Activated T-helper 2 cell treated with anti-CD3 and anti-CD28 coated beads, Interferon-gamma antibody, Interleukin-2, Interleukin-4, amounts not matched to agents 10 μg/mL and 5 μg/mL and 100 μg/mL, durations not matched to agents 14 hours and 24 hours and 36 hours (primary cell): ENCODE measurements around the gene ZNF683. TPM values are rescaled to one million over a fixed set of nuclear protein-coding genes. Genes with fewer than 3 reads are reported as not detected.
"Not testable (repeated sequence)": the region's sequence is repeated elsewhere in the genome, so short reads cannot be mapped to it uniquely, and the experiment has no call there.

Experiments
- DNase-seq: peaks from one replicate; pipeline ENCODE4 v3.0.0; 2021; ENCODE audit warnings: low spot score
- H3K27ac Mint-ChIP-seq: one replicate; pipeline ENCODE4 v1.8.0; 2021; ENCODE audit warnings: mixed read lengths
- H3K27me3 Mint-ChIP-seq: one replicate; pipeline ENCODE4 v1.8.0; 2021; ENCODE audit warnings: low read depth, mixed read lengths
- H3K36me3 Mint-ChIP-seq: one replicate; pipeline ENCODE4 v1.8.0; 2021; ENCODE audit warnings: low read depth, mixed read lengths
- H3K4me1 Mint-ChIP-seq: one replicate; pipeline ENCODE4 v1.8.0; 2021; ENCODE audit warnings: low read depth, mixed read lengths
- H3K4me3 Mint-ChIP-seq: one replicate; pipeline ENCODE4 v1.8.0; 2021; ENCODE audit warnings: low read depth, mild to moderate bottlenecking, moderate library complexity, mixed read lengths
- H3K9me3 Mint-ChIP-seq: one replicate; pipeline ENCODE4 v1.8.0; 2021; ENCODE audit warnings: mixed read lengths
- intact Hi-C: fragments of 100-400 bp; cut with micrococcal nuclease; formaldehyde crosslinking; loops from one replicate; pipeline ENCODE4 v1.15.1; 2023
- total RNA-seq: library from RNA; stranded (reverse); gene quantifications from 2 replicates; pipeline ENCODE4 v1.2.3, GENCODE V29; 2022

ZNF683 gene
- total RNA-seq, 1 donor from 2014 or later: not detected

DNA sequence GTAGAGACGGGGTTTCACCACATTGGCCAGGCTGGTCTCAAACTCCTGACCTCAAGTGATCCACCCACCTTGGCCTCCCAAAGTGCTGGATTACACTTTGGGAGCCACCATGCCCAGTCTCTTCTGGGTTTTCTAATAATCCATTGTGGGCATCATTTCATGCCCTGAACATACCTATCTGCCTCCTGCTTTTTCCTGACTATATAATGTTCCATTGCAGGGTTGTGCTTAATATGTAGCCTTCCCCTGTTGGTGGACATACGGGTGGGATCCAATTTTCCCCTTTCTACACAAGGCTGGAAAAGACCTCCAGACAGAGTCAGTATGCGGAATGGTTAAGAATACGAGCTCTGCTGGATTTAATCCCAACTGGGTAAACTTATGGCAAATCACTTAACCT is 3.5 kb upstream of the ZNF683 start:
- intact Hi-C loops: loop anchor here (5.0 kb wide), 2 partner anchors 59 to 99 kb away; partner anchors contain the start of gene CD52
- Mint-ChIP-seq H3K27me3 (no peaks in the 10 kb centered on the region), H3K4me3 (no peak overlapping the region), H3K4me1 (peaks cover 66% of the 10 kb centered on the region), H3K9me3 (peaks cover 4% of the 10 kb centered on the region), H3K27ac (no peak overlapping the region), H3K36me3 (peaks cover under 1% of the 10 kb centered on the region)
- DNase-seq: no peak

DNA sequence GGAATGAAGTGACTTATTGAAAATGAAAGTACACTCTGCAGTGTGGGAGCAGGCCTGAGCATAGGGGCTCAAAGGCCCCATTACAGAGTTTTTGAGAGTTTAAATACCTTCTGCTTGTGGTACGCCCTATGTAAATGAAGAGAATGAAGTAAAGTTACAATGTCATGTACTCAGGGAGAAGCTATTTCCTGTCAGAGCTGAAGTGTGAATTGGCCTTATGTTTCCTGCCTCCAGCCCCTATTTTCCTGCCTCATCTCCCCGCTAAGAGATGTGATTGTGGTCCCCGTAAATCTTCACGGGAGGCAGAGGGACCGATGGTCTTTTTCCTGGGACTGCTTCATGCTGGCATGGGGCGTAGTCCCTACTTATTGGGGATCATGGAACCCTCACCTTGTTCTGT is 2.5 kb upstream of the ZNF683 start:
- intact Hi-C loops: loop anchor here (5.0 kb wide), 2 partner anchors 58 to 98 kb away; partner anchors contain the start of gene CD52
- peak overlapping the region; percentile 58 for H3K27ac Mint-ChIP-seq
- no peaks in the 10 kb centered on the region for H3K27me3 Mint-ChIP-seq
- H3K4me3 Mint-ChIP-seq: no peak overlapping the region
- DNase-seq: no peak
- peaks cover 5% of the 10 kb centered on the region for H3K36me3 Mint-ChIP-seq
- peaks cover 70% of the 10 kb centered on the region for H3K4me1 Mint-ChIP-seq
- H3K9me3 Mint-ChIP-seq: peaks cover 9% of the 10 kb centered on the region

DNA sequence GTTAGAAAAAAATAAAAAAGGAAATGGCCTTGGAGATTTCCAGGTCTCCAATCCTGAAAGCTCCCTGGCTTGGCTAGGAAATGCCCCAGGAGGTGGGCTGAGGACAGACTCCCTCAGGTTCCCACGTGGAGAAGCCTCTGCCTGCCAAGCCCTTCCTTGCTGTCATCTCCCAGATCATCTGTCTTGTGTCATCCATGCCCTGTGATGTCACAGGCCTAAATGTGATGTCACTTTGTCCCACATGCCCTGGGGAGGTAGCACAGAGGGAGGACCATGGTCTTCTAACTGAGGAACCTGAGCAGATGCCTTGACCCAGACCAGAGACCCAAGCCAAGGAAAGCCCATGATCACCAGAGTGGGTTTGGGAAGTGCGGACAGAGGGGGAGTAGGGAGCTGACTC is 1.8 kb upstream of the ZNF683 start:
- H3K4me3 Mint-ChIP-seq, intact Hi-C loops, H3K9me3 Mint-ChIP-seq, DNase-seq, H3K27me3 Mint-ChIP-seq, H3K36me3 Mint-ChIP-seq: not testable (repeated sequence)
- Mint-ChIP-seq H3K4me1 (peaks cover 70% of the 10 kb centered on the region), H3K27ac (peak overlapping the region; percentile 48)

DNA sequence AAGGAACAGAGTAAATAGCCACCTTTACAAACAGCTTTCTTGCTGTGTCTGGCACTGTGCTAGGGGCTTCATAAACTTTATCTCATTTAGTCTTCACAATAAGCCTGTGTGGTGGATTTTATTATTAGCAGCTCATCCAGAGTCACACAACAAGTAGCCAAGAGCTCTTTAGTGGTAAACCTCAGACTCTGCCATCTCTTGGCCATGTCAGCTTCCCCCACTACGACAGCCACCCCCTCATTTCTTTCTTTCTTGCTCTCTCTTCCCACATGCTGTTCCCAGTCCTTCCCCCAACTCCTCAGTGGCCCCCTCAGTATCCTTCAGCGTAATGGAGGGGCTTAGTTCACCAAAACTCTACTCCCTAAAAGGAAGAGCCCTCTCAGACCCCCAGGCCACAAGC is 1.2 kb upstream of the ZNF683 start:
- H3K4me1 Mint-ChIP-seq: peaks cover 67% of the 10 kb centered on the region
- H3K27me3 Mint-ChIP-seq: no peaks in the 10 kb centered on the region
- peak overlapping the region; percentile 48 for H3K27ac Mint-ChIP-seq
- peaks cover 9% of the 10 kb centered on the region for H3K9me3 Mint-ChIP-seq
- peak overlapping the region; percentile 17 for H3K4me3 Mint-ChIP-seq
- no peak for DNase-seq
- intact Hi-C loops: no loop called here
- H3K36me3 Mint-ChIP-seq: peaks cover 5% of the 10 kb centered on the region

DNA sequence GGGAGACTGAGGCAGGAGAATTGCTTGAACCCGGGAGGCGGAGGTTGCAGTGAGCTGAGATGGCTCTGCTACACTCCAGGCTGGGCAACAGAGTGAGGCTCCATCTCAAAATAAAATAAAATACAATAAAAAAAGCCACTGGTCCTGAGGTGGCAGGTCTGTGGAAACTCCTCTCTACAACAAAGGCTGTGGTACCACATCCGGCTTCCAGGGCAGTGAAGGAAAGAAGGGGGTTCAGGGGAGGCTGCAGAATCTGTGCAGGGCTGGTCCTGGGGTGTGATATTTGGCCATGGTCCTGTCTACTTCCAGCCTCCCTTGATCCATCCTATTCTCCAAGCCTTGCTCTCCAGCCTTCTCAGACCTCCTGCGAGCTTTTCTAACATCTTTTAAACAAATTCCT is 731 bp upstream of the ZNF683 start:
- Mint-ChIP-seq H3K27ac (peak overlapping the region; percentile 48), H3K27me3 (peaks cover 2% of the 10 kb centered on the region), H3K4me1 (peaks cover 62% of the 10 kb centered on the region), H3K4me3 (peak overlapping the region; percentile 17), H3K9me3 (peaks cover 9% of the 10 kb centered on the region), H3K36me3 (peaks cover 5% of the 10 kb centered on the region)
- intact Hi-C loops: no loop called here
- DNase-seq: peak; percentile 26

DNA sequence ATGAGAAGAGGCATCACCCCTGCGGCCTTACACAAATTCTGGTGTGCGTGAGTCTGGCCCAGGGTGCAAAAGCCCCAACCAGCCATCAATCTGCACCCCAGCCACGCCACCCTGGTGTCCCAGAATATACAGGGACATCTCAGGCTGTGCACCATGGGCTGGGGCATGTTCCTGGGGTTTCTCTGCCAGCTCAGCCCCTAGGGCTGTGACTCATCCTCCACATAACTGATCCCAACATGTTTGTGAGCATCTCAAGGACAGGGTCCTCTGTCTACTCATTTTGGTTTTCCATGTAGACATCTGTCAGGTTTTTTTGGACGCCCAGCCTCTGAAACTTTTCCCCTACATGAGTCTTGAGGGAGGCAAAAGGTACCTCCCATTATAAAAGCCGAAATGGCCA is 511 bp downstream of the ZNF683 start:
- H3K4me3 Mint-ChIP-seq: no peak overlapping the region
- peaks cover 51% of the 10 kb centered on the region for H3K4me1 Mint-ChIP-seq
- intact Hi-C loops: no loop called here
- peaks cover 9% of the 10 kb centered on the region for H3K9me3 Mint-ChIP-seq
- peaks cover 2% of the 10 kb centered on the region for H3K27me3 Mint-ChIP-seq
- no peak for DNase-seq
- H3K27ac Mint-ChIP-seq: no peak overlapping the region
- peaks cover 5% of the 10 kb centered on the region for H3K36me3 Mint-ChIP-seq

DNA sequence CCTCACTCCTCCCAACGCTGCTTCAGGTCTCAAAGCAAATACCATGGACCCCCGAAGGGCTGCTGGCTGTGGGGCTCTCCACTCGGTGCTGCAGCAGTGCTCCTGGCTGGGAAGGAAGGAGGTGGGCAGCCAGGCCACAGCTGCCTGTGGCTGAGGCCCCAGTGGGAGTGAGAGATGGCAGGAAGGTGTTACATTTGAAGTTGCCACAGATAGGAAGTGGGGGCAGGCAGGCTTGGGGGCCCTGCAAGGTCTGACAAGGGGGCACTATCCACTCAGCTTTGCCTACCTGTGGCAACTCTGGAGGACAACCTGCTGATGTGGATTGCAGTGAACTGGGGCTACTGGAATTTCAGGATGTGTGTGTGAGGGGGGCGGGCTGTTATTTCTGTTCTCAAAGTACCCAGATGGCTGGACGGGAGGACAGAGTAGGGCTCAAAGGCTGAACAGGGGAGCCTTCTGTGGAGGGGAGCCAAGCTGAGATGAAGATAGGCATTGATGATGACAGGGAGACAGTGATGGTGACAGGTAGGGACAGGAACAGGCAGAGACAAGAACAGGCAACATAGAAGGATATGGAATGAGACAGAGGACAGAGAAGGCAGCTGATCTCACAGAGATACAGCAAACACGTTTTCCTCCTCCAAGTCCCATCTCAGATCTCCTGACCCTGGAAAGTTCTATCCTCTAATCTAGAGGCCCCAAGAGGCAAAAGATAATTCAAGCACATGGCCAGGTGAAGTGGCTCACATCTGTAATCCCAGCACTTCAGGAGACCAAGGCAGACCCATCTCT is 1.8 kb downstream of the ZNF683 start:
- Mint-ChIP-seq H3K4me3 (no peak overlapping the region), H3K27me3 (peaks cover 4% of the 10 kb centered on the region), H3K9me3 (peaks cover 5% of the 10 kb centered on the region), H3K4me1 (peaks cover 41% of the 10 kb centered on the region), H3K27ac (no peak overlapping the region), H3K36me3 (peaks cover 5% of the 10 kb centered on the region)
- DNase-seq: no peak
- intact Hi-C loops: no loop called here

DNA sequence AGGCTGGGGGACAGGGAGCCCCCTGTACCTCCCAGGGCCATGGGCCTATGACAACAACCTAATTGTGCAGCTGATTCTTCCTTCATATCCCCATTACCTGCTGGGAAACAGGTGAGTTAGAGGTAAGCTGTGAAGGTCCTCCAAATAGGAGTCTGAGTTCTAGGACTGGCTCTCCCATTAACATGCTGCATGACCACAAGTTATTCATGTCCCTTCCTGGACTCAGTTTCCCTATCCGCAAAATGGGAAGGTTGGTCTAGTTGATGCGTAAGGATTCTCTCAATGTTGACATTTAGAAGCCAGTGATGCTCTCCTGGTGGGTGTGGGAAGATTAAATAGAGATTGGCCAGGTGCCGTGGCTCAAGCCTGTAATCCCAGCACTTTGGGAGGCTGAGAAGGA is 4.1 kb downstream of the ZNF683 start:
- intact Hi-C loops: no loop called here
- H3K27ac Mint-ChIP-seq: no peak overlapping the region
- H3K4me3 Mint-ChIP-seq: no peak overlapping the region
- H3K9me3 Mint-ChIP-seq: peaks cover 5% of the 10 kb centered on the region
- H3K27me3 Mint-ChIP-seq: peaks cover 14% of the 10 kb centered on the region
- H3K36me3 Mint-ChIP-seq: peaks cover 5% of the 10 kb centered on the region
- no peak for DNase-seq
- H3K4me1 Mint-ChIP-seq: peaks cover 23% of the 10 kb centered on the region

DNA sequence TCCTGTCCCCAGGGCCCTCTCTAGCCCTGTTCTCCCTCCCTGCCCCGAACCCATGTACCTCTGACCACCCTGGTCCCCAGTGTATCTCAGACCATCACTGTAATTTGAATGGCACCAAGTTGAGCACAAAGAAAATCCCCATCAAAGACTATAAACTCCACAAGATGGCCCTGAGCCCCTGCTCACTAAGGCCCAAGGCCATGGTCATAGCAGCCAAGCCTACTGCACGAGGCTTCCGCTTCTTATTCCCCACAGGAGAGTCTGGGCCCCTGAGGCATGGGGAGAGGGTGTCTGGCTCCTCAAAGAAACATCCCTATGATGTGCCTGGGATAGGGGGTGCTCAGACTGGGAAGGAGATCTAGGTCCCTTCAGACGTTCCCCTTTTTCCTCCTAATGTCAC is 4.5 kb downstream of the ZNF683 start:
- no peak overlapping the region for H3K27ac Mint-ChIP-seq
- H3K4me1 Mint-ChIP-seq: peaks cover 24% of the 10 kb centered on the region
- H3K27me3 Mint-ChIP-seq: peaks cover 14% of the 10 kb centered on the region
- H3K4me3 Mint-ChIP-seq: no peak overlapping the region
- peaks cover 5% of the 10 kb centered on the region for H3K9me3 Mint-ChIP-seq
- no peak for DNase-seq
- peaks cover 5% of the 10 kb centered on the region for H3K36me3 Mint-ChIP-seq
- intact Hi-C loops: no loop called here

DNA sequence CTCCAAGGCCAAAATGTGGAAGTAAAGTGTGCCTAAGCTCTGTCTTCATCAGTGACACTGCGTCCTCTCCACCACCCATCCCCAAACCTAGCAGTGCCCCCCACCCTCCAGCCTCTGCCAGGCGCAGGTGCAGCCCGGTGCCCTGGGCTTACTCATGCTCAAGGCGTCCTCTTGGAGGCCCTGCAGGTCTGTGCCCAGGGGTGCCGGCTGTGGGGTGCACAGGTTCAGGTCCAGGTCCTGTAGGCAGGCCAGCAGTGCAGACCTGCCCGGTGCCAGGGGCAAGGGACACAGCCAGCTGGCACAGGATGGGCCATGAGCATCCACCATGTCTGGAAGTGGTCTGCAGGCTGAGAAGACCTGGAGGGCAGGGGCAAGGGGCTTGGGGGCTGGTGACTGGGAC is 5.1 kb downstream of the ZNF683 start:
- intact Hi-C loops: no loop called here
- H3K27ac Mint-ChIP-seq: no peak overlapping the region
- H3K4me3 Mint-ChIP-seq: no peak overlapping the region
- peaks cover 18% of the 10 kb centered on the region for H3K4me1 Mint-ChIP-seq
- H3K9me3 Mint-ChIP-seq: peaks cover 5% of the 10 kb centered on the region
- peaks cover 14% of the 10 kb centered on the region for H3K27me3 Mint-ChIP-seq
- DNase-seq: no peak
- H3K36me3 Mint-ChIP-seq: peaks cover 5% of the 10 kb centered on the region

DNA sequence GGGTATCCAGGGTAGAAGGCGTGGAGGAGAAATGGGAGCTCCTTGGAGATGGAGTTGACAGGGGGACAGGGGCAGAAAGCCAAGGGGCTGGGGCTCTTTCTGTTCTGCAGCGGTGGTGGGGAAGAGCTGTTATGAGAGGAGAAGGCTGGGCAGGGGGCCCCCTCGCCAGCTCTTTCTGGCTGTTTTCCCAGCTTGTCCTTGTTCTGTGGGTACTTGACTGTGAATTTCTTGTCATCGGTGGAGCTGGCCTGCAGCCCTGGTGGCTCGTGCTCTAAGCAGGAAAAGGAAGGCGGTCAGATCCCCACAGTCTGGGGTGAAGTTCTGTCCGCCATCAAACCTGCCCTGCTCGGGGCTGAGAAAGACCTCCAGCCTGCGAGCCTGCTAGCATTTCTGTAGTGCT is 7.6 kb downstream of the ZNF683 start:
- H3K9me3 Mint-ChIP-seq: no peaks in the 10 kb centered on the region

DNA sequence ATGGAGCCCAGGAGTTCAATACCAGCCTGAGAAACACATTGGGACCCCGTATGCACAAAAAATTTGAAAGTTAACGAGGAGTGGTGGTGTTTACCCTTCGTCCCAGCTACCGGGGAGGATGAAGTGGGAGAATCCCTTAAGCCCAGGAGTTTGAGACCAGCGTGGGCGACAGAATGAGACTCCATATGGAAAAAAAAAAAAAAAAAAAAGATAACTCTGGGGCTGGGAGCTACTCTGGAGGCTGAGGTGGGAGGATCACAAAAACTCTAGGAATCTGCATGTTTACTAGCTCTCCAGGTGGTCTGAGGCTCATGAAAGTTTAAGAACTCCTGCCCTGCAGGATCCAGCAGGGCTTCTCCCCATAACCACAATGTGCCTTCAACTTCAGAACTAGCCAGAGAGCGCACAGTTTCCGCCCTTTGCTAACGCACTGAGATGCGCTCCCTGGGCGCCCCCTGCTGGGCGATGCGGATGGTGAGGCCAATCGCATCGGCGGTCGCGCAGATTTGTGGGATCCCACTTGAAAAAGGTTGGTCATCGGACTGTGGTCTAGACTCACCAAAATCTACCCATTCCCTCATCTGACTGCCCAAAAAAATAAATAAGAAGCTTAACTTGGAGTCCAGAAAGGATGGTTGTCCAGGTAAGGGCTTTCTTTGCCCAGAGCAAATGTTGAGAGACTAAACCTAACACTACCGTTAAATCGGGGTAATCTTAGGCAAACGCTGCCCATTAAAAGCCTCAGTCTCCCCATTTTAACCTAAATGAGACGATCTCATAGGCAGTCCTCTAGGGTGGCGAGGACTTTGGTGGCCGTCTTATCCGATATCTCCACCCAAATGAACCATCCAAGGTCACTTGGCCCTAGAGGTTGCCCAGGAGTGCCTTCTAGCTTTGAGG is 8.8 kb downstream of the ZNF683 start:
- peaks cover 25% of the 10 kb centered on the region for H3K4me1 Mint-ChIP-seq
- H3K27me3 Mint-ChIP-seq: peaks cover 38% of the 10 kb centered on the region
- H3K36me3 Mint-ChIP-seq: no peaks in the 10 kb centered on the region
- no peak overlapping the region for H3K27ac Mint-ChIP-seq
- no peaks in the 10 kb centered on the region for H3K9me3 Mint-ChIP-seq
- H3K4me3 Mint-ChIP-seq: no peak overlapping the region
- intact Hi-C loops: loop anchor here (5.0 kb wide), 2 partner anchors 34 to 86 kb away; no protein-coding TSS in a partner anchor
- peak; percentile 77 for DNase-seq

More for the DNA sequence above, 7.6 kb downstream of the ZNF683 start:
- intact Hi-C loops: loop anchor here (5.0 kb wide), 2 partner anchors 32 to 88 kb away; no protein-coding TSS in a partner anchor
- DNase-seq: no peak
- H3K27me3 Mint-ChIP-seq: peaks cover 30% of the 10 kb centered on the region
- H3K4me1 Mint-ChIP-seq: peaks cover 15% of the 10 kb centered on the region
- no peak overlapping the region for H3K27ac Mint-ChIP-seq
- no peaks in the 10 kb centered on the region for H3K36me3 Mint-ChIP-seq
- H3K4me3 Mint-ChIP-seq: no peak overlapping the region

DNA sequence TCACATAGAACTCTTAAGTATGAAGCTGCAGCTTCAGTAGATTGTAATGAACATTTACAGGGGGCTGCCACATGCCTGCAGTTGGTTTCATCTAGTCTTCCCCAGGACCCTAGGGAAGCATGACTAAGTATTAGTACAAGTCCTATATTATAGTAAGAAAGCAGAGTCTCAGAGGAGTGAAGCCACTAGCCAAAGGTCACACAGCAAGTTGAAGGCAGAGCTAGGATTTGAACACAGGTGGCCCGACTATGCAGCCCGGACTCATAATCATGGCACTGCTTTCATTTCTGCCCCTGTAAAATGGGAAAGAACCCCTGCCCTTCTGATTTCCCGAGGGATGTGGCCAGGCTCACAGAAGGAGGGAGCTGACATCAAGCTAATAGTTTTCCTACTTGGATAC is 10.2 kb downstream of the ZNF683 start:
- Mint-ChIP-seq H3K36me3 (no peaks in the 10 kb centered on the region), H3K4me3 (no peak overlapping the region), H3K4me1 (peaks cover 30% of the 10 kb centered on the region), H3K9me3 (no peaks in the 10 kb centered on the region), H3K27me3 (peaks cover 36% of the 10 kb centered on the region), H3K27ac (no peak overlapping the region)
- intact Hi-C loops: loop anchor here (5.0 kb wide), 2 partner anchors 35 to 85 kb away; no protein-coding TSS in a partner anchor
- DNase-seq: no peak
